CD4-positive, alpha-beta T cell treated with Interleukin-17A for 4 hours (primary cell): ENCODE results near the gene COPZ2.
A peak's percentile ranks its signal among the peaks of the same experiment; 100 is the strongest.
"Not testable (repeated sequence)": the region's sequence is repeated elsewhere in the genome, so short reads cannot be mapped to it uniquely, and the experiment has no call there.

ENCODE experiments used
- DNase-seq: peaks from one replicate; pipeline ENCODE4 v3.0.0-alpha.2; 2020; ENCODE audit warnings: mixed read lengths

The COPZ2 gene

GRCh38 chr17:48055531-48056245, 18.1 kb upstream of the COPZ2 start:
- no peak for DNase-seq

DNA sequence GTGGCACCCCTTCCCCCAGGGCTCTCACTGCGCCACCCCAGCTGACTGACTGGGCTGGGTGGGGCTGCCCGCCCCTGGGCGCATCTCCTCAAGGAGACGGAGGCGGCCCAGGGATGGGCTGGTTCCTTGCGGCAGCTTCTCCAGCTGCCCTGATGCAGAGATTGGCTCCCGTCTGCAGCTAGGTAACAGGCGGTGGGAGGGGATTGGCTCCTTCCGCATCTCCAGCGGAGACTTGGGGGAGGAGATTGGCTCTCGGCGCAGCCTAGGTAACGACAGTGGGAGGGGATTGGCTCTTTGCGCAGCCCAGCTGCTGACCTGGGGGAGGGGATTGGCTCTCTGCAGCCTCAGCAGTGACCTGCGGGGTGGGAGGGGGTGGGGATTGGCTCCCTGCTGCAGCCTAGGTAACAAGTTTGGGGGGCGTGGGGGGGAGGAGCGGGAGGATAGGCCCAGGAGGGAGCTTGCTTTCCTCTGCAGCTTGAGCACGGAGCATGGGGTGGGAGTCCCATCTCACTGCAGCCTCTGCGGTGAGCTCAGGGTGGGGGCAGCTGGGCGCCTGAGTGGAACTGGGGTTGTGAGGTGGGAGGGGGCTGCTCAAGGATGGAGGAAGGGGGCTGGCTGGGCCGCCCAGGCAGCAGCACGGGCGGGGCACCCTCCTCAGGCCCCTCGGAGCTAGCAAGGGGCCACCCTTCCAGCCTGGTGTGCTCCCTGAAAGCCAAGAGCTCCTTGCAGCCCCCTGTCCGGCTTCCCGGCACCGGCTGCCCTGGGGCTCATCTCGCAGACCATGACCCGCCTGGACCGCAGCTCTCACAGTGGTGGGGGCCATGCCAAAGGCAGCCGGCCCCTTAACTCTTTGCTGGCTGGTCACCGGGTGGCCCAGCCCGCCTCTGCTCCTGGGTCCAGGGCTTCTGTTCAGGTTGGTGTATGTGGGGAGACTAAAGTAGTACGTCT, 16.9 kb upstream of the COPZ2 start:
- no peak for DNase-seq

GRCh38 chr17:48053758-48054237, 16.2 kb upstream of the COPZ2 start:
- DNase-seq, result no peak

DNA sequence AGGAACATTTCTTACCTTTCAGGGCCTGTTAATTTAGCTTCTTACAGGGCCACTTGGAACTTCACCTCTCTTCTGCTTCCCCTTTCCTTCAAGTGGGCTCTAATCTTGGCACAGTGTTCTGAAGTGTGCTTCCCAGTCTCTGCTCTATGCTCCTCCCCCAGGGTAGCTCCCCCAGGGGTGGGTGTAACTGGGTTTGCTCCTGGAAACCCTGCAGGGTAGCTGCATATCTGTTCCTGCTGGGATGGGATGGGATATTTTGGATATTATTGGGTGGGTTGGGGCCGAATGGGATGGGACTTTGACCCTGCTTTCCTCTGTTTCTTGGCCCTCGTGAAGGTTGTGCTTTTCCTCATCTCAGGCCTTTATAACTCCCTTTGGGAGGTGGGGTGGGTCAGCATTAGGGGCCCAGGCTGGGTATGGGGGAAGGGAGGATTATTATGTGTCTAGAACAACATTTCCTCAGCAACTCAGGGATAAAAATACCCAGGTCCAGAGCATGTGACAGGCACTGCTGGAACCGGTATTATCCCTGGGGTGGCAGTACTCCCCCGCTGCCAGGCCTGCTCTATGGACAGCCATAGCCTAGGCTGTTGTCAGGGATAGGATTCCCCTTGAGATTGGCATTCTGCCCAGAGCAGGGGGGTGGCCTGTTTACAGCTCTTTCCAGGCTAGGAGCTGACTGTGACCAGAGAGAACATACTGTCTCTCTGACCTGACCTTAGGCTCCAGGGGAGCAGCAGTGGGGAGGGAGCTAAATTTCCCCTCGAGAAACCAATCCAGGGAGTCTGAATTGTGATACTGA, 15.6 kb upstream of the COPZ2 start:
- DNase-seq, result no peak

DNA sequence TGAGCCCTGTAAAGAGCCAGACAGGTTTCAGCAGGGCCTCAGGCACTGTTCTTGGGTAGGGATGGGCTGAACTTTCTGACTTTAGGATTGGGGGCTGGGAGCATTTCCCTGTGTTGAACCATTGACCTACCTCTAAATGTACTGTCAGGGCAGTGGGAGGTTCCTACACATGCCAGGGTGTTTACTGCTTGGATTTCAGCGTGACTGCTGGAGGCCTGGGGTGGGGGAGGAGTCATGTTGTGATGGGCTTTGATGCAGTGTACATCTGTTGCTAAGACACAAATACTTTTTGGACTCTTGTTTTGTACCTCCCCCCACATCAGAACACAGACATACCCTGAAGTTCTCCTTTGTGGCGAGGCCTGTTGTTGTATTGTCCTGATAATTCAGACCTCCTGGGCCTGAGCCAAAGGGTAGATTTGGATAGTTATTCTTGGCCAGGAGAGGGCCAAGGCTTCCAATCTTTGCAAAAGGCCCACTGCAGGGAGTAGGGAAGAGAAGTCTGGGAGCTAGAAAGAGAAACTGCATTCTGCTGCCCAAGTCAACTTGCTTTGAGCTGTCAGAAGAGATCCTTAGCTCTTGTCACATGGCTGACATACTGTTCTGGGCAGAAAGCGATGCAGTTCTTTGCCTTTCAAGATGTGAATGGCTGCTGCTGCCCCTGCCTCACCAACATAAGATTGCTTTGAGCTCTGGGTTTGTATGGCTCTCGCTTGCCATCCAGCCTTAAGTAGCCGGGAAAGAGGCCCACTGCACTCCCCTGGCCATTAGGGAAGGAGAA, 14.3 kb upstream of the COPZ2 start:
- no peak for DNase-seq

- DNase-seq, result no peak
These were observed 13.7 kb upstream of the COPZ2 start for GRCh38 chr17:48051283-48051682.

DNA sequence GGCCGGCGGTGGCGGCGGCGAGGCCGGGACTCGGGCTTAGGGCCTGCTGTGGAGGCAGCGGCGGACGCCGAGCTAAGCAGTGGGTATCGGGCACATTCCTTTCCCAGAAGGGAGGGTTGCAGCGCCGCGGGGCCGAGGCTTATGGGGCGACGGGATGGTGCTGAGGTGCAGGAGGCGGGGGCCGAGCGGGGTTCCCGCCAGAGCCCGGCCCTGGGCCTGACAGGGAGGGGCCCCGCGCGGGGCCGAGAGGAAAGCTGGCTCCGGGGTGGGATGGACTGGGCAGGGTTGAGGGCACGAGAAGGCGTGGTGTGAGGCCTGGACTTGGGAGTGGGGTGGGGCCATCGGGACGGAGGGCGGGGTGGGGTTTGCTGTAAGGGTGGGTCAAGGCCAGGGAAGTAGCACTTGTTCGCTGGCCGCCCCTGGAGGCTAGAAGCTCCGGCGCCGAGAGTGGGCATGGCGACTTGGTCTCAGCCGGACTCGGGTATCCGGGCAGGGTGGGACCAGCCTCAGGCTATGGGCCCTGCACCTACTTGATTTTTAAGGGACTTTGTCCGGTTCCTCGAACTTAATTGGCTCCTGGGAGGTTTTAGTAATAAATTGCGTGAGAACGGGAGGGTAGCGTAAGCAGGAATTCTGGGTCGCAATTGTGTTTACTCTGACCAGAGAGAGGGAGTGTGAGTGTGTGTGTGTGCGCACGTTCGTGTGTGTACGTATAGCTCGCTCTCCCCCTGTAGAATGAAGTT, 11.0 kb upstream of the COPZ2 start:
- peak; percentile 29 for DNase-seq

DNA sequence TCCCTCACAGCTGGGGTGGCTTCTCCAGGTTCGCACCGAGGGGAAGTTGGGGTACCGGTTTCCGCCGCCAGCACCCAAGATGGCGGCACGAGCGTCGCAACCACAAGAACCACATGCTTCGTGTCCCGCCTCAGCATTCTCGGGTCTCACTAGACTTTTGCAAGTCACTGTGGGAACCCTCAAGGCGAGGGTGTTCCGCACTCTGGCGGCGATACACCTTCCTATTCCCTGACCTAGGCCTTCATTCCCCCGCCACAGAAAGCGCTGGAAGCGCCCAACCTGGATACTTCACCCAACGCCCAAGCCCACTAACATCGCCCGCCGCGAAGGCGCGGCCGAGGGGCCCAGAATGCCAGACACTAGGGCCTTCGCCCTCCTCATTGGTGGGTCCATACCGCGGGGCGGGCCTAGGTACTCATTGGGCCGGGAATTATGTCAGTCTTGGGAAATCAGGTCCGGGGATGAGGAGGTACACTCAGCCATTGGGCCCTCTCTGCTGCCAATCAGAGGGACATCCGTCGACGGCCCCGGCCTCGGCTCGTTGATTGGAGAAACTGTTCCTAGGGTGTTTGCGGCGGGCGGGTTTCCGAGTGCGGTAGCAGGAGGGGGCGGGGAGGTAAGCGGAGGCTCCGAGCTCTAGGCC, 10.3 kb upstream of the COPZ2 start, which contains the start of gene NFE2L1:
TSS of gene NFE2L1 (plus strand) at position 619 of the 643 bp plus-strand sequence. CDS start 2,760 bp downstream, outside the sequence.
- peak; percentile 96 for DNase-seq

DNA sequence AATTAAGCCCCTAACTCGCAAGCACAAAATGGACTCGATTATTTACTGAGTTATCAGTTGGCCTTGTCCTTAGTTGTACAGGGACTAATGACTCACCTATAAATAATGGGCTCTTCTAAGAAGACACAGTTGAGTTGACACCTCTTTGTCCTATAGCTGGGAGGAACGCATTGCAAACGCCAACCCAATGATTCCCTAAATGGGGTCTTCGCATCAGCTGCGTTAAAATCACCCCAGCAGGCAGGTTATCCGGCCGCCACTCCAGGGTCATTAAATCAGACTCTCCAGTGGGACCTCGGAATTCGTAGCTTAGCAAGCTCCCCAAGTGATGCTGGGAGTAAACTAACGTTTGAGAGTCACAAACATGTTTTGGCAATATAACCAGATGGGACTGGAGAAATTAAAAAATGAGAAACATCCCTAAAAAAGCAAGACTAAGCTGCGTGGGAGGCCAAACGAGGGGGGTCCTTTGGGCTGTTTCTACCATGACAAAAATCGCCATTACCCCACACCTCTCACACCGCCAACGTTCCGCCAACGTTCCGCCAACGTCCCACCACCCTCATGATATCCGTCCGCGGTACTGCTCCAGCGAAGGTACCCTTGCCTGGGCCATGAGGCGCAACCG, 9.6 kb upstream of the COPZ2 start:
- no peak for DNase-seq

DNA sequence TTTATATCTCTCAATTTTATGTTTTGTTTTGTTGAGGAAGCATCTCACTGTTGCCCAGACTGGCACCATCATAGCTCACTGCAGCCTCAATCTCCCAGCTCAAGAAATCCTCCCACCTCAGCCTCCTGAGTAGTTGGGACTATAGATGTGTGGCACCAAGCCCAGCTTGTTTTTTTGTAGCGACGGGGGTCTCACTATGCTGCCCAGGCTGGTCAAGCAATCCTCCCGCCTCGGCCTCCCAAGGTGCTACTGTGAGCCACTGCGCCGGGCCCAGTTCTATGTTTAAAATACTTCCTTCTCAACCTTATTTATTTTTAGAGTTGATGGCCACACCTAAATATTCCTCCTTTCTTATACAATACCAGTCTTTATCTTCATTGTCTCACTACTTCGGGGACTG, 8.7 kb upstream of the COPZ2 start:
- no peak for DNase-seq

DNA sequence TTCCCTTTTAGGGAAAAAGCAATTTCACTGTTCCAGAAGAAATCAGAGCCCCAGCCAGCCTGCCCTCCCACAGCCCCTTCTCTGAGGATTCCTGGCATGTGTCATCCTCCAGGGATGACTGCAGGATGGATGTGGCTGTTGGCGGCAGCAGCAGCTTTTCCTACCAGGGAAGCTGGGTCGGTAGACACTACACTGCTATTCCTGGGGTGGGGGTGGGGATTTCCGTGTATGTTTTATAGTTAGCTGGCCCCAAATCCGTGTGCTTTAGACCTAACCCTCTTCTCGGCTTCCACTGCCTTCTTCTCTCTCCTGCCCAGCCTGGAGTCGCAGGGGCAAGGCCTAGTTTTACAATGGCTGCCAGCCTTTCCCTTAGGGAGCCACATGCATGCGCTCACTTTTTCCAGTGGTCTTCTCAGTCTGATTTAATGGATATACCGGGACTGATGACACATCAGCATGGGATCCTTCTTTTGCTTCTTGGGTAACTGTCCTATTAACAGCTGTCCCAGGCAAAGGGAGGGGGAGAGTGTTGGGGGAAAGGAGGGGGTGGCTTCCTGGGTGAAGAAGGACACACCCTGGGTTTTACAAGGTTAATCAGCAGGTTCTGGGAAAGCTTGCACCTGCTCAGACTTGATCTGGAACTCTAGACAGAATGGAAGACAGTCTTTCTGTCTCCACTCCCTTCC, 7.9 kb upstream of the COPZ2 start:
- no peak for DNase-seq

GRCh38 chr17:48044851-48045250, 7.3 kb upstream of the COPZ2 start:
- no peak for DNase-seq

- DNase-seq, result no peak
These were observed 5.6 kb upstream of the COPZ2 start for GRCh38 chr17:48043176-48043575.

- no peak for DNase-seq
These were observed 1.1 kb upstream of the COPZ2 start for GRCh38 chr17:48038687-48039086.

GRCh38 chr17:48037838-48038323, 284 bp upstream of the COPZ2 start:
- DNase-seq, result no peak

GRCh38 chr17:48036693-48037035, 933 bp downstream of the COPZ2 start:
- no peak for DNase-seq

DNA sequence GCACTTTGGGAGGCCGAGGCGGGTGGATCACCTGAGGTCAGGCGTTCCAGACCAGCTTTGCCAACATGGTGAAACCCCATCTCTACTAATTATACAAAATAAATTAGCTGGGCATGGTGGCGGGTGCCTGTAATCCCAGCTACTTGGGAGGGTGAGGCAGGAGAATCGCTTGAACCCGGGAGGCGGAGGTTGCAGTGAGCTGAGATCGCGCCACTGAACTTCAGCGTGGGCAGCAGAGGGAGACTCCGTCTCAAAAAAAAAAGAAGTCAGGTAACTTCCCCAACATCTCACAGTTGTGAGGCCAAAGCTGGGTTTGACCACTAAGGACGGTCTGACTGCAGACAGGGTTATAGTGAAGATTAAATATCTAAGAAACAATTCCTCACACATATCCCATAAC, 2.9 kb downstream of the COPZ2 start:
- not testable (repeated sequence) for DNase-seq

- DNase-seq, result no peak
These were observed 5.6 kb downstream of the COPZ2 start for GRCh38 chr17:48031966-48032365.

- no peak for DNase-seq
These were observed 7.1 kb downstream of the COPZ2 start for GRCh38 chr17:48030531-48030930.

DNA sequence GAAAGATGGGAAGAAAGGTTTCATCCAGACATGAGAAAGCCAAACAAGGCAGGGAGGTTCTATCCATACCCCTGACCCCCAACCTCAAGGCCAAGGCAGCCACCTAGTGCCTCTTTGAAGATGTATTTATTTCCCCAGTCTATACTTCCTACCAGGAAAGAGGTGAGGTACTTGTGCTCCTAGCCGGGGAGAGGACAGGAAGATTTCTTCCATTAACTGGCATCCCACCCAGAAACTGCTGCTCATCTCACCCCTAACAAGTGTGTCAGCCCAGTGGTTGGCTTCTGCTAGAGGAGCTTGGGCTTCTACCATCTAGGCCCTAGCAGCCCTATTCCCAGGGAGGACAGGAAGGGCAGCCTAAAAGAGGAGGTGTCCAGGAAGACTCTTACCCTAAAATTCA, 8.9 kb downstream of the COPZ2 start:
- no peak for DNase-seq
